IMR-90 (cell line): Measurements from ENCODE around the gene SP8. TPM values are rescaled to one million over a fixed set of nuclear protein-coding genes. Genes with fewer than 3 reads are reported as not detected.

Source experiments
- ATAC-seq: fragments of 200-7000 bp; cut with Tn5 transposase; 2 replicates; pipeline ENCODE4 v1.9.1; 2020; ENCODE audit warnings: low read depth, mild to moderate bottlenecking, moderate library complexity
- BruUV-seq: library from RNA; stranded (reverse); fragments of 400-500 nt; replicated peaks from 2 replicates; lab custom pipeline; 2021; lab: Mats Ljungman, UMichigan
- CTCF ChIA-PET: fragments of 300-600 bp; formaldehyde crosslinking; extraction: SDS; loops from one replicate; lab custom pipeline; 2021; ENCODE audit warnings: antibody characterized with exemption; lab: Yijun Ruan, JAX
- POLR2A ChIA-PET: fragments of 300-600 bp; sonication (Branson Sonifier 250); formaldehyde crosslinking; loops from one replicate; lab custom pipeline; 2022; ENCODE audit warnings: antibody characterized with exemption; ENCODE audit not compliant: unreplicated experiment; lab: Charles Lee
- DNase-seq: peaks from one replicate; pipeline ENCODE4 v3.0.0; 2013
- H2AFZ ChIP-seq: replicated peaks from 2 replicates; pipeline ENCODE3; 2013; ENCODE audit warnings: low read length, mild to moderate bottlenecking; ENCODE audit not compliant: poor library complexity
- H2AK5ac ChIP-seq: 2 replicates; pipeline ENCODE4 v1.6.1; 2013; ENCODE audit warnings: low read depth, low read length, inconsistent platforms
- H2AK9ac ChIP-seq: replicated peaks from 2 replicates; pipeline ENCODE3; 2013; ENCODE audit warnings: mild to moderate bottlenecking, low read depth, low read length, moderate library complexity; ENCODE audit not compliant: poor library complexity
- H2BK120ac ChIP-seq: 2 replicates; pipeline ENCODE4 v1.6.1; 2013; ENCODE audit warnings: low read depth, low read length, inconsistent platforms
- H2BK15ac ChIP-seq: 3 replicates; pipeline ENCODE4 v1.6.1; 2013; ENCODE audit warnings: low read depth, low read length, inconsistent platforms
- H2BK20ac ChIP-seq: 2 replicates; pipeline ENCODE4 v1.6.1; 2013; ENCODE audit warnings: low read depth, mild to moderate bottlenecking, inconsistent platforms, low read length, moderate library complexity
- H2BK5ac ChIP-seq: 2 replicates; pipeline ENCODE4 v1.6.1; 2013; ENCODE audit warnings: mild to moderate bottlenecking, low read depth, low read length, inconsistent platforms; ENCODE audit not compliant: poor library complexity, severe bottlenecking
- H3K14ac ChIP-seq: replicated peaks from 2 replicates; pipeline ENCODE4 v1.6.1; 2013; ENCODE audit warnings: low read depth, low read length, inconsistent platforms
- H3K18ac ChIP-seq: 2 replicates; pipeline ENCODE4 v1.6.1; 2013; ENCODE audit warnings: low read depth, low read length, control low read depth
- H3K23ac ChIP-seq: 2 replicates; pipeline ENCODE4 v1.6.1; 2013; ENCODE audit warnings: low read depth, low read length, inconsistent platforms
- H3K27ac ChIP-seq: 2 replicates; pipeline ENCODE4 v1.5.1; 2013; ENCODE audit warnings: mild to moderate bottlenecking, control low read depth, low read length; ENCODE audit not compliant: insufficient read depth
- H3K27me3 ChIP-seq: 2 replicates; pipeline ENCODE4 v1.6.1; 2013; ENCODE audit warnings: low read length; ENCODE audit not compliant: control insufficient read depth, insufficient read depth
- H3K36me3 ChIP-seq: 2 replicates; pipeline ENCODE4 v1.6.1; 2013; ENCODE audit warnings: low read length, mixed read lengths; ENCODE audit not compliant: control insufficient read depth, insufficient read depth
- H3K4ac ChIP-seq: 2 replicates; pipeline ENCODE4 v1.6.1; 2013; ENCODE audit warnings: low read depth, low read length, inconsistent platforms
- H3K4me1 ChIP-seq: 2 replicates; pipeline ENCODE4 v1.6.1; 2013; ENCODE audit warnings: low read length, mixed read lengths; ENCODE audit not compliant: control insufficient read depth, insufficient read depth
- H3K4me2 ChIP-seq: 2 replicates; pipeline ENCODE4 v1.6.1; 2013; ENCODE audit warnings: low read depth, mild to moderate bottlenecking, control low read depth, low read length, moderate library complexity
- H3K4me3 ChIP-seq: 2 replicates; pipeline ENCODE4 v1.5.1; 2013; ENCODE audit warnings: low read depth, mild to moderate bottlenecking, control low read depth, low read length, moderate library complexity; ENCODE audit not compliant: insufficient read depth
- H3K56ac ChIP-seq: 2 replicates; pipeline ENCODE4 v1.6.1; 2013; ENCODE audit warnings: low read length, inconsistent platforms; ENCODE audit not compliant: insufficient read depth; ENCODE audit errors: extremely low read depth
- H3K79me1 ChIP-seq, 2 experiments: 2 replicates each; pipeline ENCODE4 v1.6.1; 2013; ENCODE audit warnings: low read length in 2 of 2, inconsistent platforms in 1 of 2, low read depth in 1 of 2
- H3K9ac ChIP-seq: 2 replicates; pipeline ENCODE4 v1.6.1; 2013; ENCODE audit warnings: low read depth, low read length, control low read depth
- H3K9me1 ChIP-seq: 2 replicates; pipeline ENCODE4 v1.6.1; 2013; ENCODE audit warnings: low read length, inconsistent platforms; ENCODE audit not compliant: insufficient read depth
- H3K9me3 ChIP-seq: 2 replicates; pipeline ENCODE4 v1.6.1; 2013; ENCODE audit warnings: low read length; ENCODE audit not compliant: control insufficient read depth, insufficient read depth
- H4K20me1 ChIP-seq: 2 replicates; pipeline ENCODE4 v1.6.1; 2013; ENCODE audit warnings: low read length, inconsistent platforms; ENCODE audit not compliant: insufficient read depth
- H4K5ac ChIP-seq: 2 replicates; pipeline ENCODE4 v1.6.1; 2013; ENCODE audit warnings: mild to moderate bottlenecking, low read depth, low read length, control low read depth
- H4K8ac ChIP-seq, 2 experiments: 2 replicates each; pipeline ENCODE4 v1.6.1; 2013; ENCODE audit warnings: low read depth in 2 of 2, low read length in 2 of 2, control low read depth in 1 of 2, inconsistent platforms in 1 of 2
- H4K91ac ChIP-seq: 2 replicates; pipeline ENCODE4 v1.6.1; 2013; ENCODE audit warnings: low read depth, low read length, inconsistent platforms; ENCODE audit not compliant: insufficient read depth
- BHLHE40 ChIP-seq: fragments of 150-350 bp; IDR thresholded peaks from 2 replicates; pipeline ENCODE4 v1.6.1; 2016; ENCODE audit warnings: mild to moderate bottlenecking, low read depth, low read length
- CEBPB ChIP-seq: IDR thresholded peaks from 2 replicates; pipeline ENCODE4 v1.6.1; 2012; ENCODE audit warnings: low read depth, low read length, improper control_type of control experiment
- CHD1 ChIP-seq: IDR thresholded peaks from 2 replicates; pipeline ENCODE4 v1.6.1; 2012; ENCODE audit warnings: low read depth, low read length, improper control_type of control experiment
- CTCF ChIP-seq: conservative IDR thresholded peaks from 2 replicates; pipeline ENCODE4 v1.5.1; 2012; ENCODE audit warnings: mild to moderate bottlenecking, low read depth, low read length, improper control_type of control experiment
- ELK1 ChIP-seq: fragments of 150-350 bp; IDR thresholded peaks from 2 replicates; pipeline ENCODE4 v1.6.1; 2016; ENCODE audit warnings: low read depth, mild to moderate bottlenecking, low read length, moderate library complexity, borderline replicate concordance
- FOS ChIP-seq: fragments of 150-350 bp; IDR thresholded peaks from 2 replicates; pipeline ENCODE4 v1.6.1; 2016; ENCODE audit warnings: low read depth, low read length
- MAFK ChIP-seq: IDR thresholded peaks from 2 replicates; pipeline ENCODE4 v1.6.1; 2012; ENCODE audit warnings: low read depth, low read length, improper control_type of control experiment
- MAZ ChIP-seq: IDR thresholded peaks from 2 replicates; pipeline ENCODE4 v1.6.1; 2012; ENCODE audit warnings: low read depth, mild to moderate bottlenecking, low read length, improper control_type of control experiment, moderate library complexity, borderline replicate concordance
- MXI1 ChIP-seq: IDR thresholded peaks from 2 replicates; pipeline ENCODE4 v1.6.1; 2012; ENCODE audit warnings: low read depth, mild to moderate bottlenecking, low read length, moderate library complexity, borderline replicate concordance
- NFE2L2 ChIP-seq: fragments of 150-350 bp; IDR thresholded peaks from 2 replicates; pipeline ENCODE4 v1.6.1; 2016; ENCODE audit warnings: low read depth, mild to moderate bottlenecking, low read length
- POLR2A ChIP-seq: IDR thresholded peaks from 2 replicates; pipeline ENCODE4 v1.6.1; 2012; ENCODE audit warnings: mild to moderate bottlenecking, low read depth, low read length
- RAD21 ChIP-seq: IDR thresholded peaks from 2 replicates; pipeline ENCODE4 v1.6.1; 2012; ENCODE audit warnings: low read length, improper control_type of control experiment
- RCOR1 ChIP-seq: IDR thresholded peaks from 2 replicates; pipeline ENCODE4 v1.6.1; 2012; ENCODE audit warnings: mild to moderate bottlenecking, low read length, improper control_type of control experiment; ENCODE audit not compliant: insufficient replicate concordance
- RFX5 ChIP-seq: IDR thresholded peaks from 2 replicates; pipeline ENCODE4 v1.8.0; 2012; ENCODE audit warnings: low read depth, mild to moderate bottlenecking, low read length, moderate library complexity
- SMC3 ChIP-seq: fragments of 150-350 bp; IDR thresholded peaks from 2 replicates; pipeline ENCODE4 v1.6.1; 2016; ENCODE audit warnings: low read depth, mild to moderate bottlenecking, antibody characterized with exemption, low read length, moderate library complexity
- WGBS, 2 experiments: methylation state at CpG; one replicate each; pipeline versions ENCODE4 v1.1.5 to v1.1.7; 2013; ENCODE audit warnings: missing lambda C conversion rate in 2 of 2; ENCODE audit not compliant: insufficient read length in 1 of 2; ENCODE audit errors: extremely low coverage in 2 of 2; 5-methylcytosine and 5-hydroxymethylcytosine counted together
- dilution Hi-C: fragments of 300-500 bp; cut with HindIII; formaldehyde crosslinking; loops from one replicate; pipeline ENCODE4 v1.14.3; 2018; ENCODE audit warnings: low sequenced_read_pairs; ENCODE audit not compliant: unreplicated experiment
- in situ Hi-C: fragments of 300-500 bp; cut with MboI; formaldehyde crosslinking; loops from 3 replicates; pipeline ENCODE4 v1.14.3; 2019; ENCODE audit warnings: low sequenced_read_pairs, inconsistent platforms, mixed read lengths
- intact Hi-C: fragments of 100-400 bp; cut with micrococcal nuclease; formaldehyde crosslinking; loops from 2 replicates; pipeline ENCODE4 v1.10.0; 2022
- polyA plus RNA-seq, 3 experiments: library from polyadenylated mRNA; depleted of rRNA; stranded (reverse); fragments of >200 nt; gene quantifications; 2 replicates each; pipeline ENCODE4 v1.2.3, GENCODE V29; 2012; ENCODE audit warnings: low replicate concordance in 1 of 3
- total RNA-seq: library from RNA; depleted of rRNA; stranded (reverse); fragments of >200 nt; gene quantifications from 2 replicates; pipeline ENCODE4 v1.2.3, GENCODE V29; 2012
- TF ChIP-seq, protein P1 (sequence below): fragments of 150-350 bp; IDR thresholded peaks from 2 replicates; pipeline ENCODE4 v1.6.1; 2017; ENCODE audit warnings: mild to moderate bottlenecking, antibody characterized with exemption, low read length, low read depth

SP8 gene
- total and polyA plus RNA-seq, 2 of the 4 experiments (the other 2 are of a cell fraction) = not detected

DNA sequence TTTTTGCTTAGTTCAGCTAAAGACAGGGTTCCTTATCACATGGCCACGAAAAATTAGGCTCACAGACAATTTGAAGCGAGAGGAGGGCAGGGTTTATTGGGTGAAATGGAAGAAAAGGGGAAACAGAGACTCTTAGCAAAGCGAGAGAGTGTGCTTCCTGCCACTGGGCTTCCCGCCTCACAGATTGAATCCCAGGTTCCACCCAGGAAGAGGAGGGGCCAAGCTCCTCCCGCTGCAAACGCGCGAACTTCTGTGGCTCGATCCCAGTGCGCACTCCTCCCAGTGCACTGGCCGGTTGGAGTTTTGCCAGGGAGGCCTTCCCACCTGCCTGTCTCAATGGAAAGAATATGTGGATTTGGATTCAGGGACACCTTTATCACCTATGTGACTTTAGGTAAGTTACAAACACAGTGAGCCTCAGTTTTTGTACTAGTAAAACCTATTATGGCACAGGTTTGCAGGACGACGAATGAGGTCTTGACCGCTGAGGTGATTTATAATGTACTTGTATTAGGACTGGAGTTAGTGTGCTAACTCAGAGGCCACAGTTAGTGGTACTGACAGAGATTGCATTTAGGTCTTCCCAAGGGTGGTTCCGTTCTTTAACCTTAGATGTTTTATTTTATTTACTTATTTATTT lies 48.5 kb upstream of the SP8 start:
- no peaks in the 10 kb centered on the region for H3K79me1 ChIP-seq
- dilution Hi-C loops (no loop called here), intact Hi-C loops (no loop called here), in situ Hi-C loops (no loop called here)
- H4K91ac ChIP-seq = no peak overlapping the region
- no peak overlapping the region for H3K56ac ChIP-seq
- no peak for TF ChIP-seq CEBPB
- no peak for TF ChIP-seq ELK1
- TF ChIP-seq BHLHE40 = no peak
- TF ChIP-seq POLR2A = no peak
- TF ChIP-seq CTCF = no peak
- no peak for TF ChIP-seq FOS
- TF ChIP-seq MAZ = no peak
- TF ChIP-seq RAD21 = no peak
- TF ChIP-seq MAFK = no peak
- TF ChIP-seq, protein P1, sequence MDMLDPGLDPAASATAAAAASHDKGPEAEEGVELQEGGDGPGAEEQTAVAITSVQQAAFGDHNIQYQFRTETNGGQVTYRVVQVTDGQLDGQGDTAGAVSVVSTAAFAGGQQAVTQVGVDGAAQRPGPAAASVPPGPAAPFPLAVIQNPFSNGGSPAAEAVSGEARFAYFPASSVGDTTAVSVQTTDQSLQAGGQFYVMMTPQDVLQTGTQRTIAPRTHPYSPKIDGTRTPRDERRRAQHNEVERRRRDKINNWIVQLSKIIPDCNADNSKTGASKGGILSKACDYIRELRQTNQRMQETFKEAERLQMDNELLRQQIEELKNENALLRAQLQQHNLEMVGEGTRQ = no peak
- TF ChIP-seq CHD1 = no peak
- TF ChIP-seq SMC3 = no peak
- TF ChIP-seq NFE2L2 = no peak
- no peak for TF ChIP-seq RFX5
- no peak for TF ChIP-seq MXI1
- TF ChIP-seq RCOR1 = no peak
- DNase-seq = no peak
- no peak overlapping the region for H3K14ac ChIP-seq
- 20% methylated on average over 1 of the region's 15 CpGs; no CpG with 5 or more reads in 1 of the 2 experiments for WGBS, 2 experiments
- H2AFZ ChIP-seq = no peak overlapping the region
- no peak overlapping the region for H2BK15ac ChIP-seq
- H3K27ac ChIP-seq = no peak overlapping the region
- H4K8ac ChIP-seq = no peak overlapping the region
- no peak overlapping the region for H2AK5ac ChIP-seq
- ATAC-seq = no peak
- no peak overlapping the region for H2BK5ac ChIP-seq
- no peak overlapping the region for H3K18ac ChIP-seq
- H3K36me3 ChIP-seq = no peaks in the 10 kb centered on the region
- no peak overlapping the region for H2AK9ac ChIP-seq
- H3K4me1 ChIP-seq = no peaks in the 10 kb centered on the region
- ChIA-PET POLR2A (no interaction called here), CTCF (no interaction called here)
- no peak overlapping the region for H3K23ac ChIP-seq
- H3K27me3 ChIP-seq = no peaks in the 10 kb centered on the region
- H3K4ac ChIP-seq = no peak overlapping the region
- no peak overlapping the region for H2BK120ac ChIP-seq
- H2BK20ac ChIP-seq = no peak overlapping the region
- no peak overlapping the region for H3K4me2 ChIP-seq
- no peak overlapping the region for H3K4me3 ChIP-seq
- H3K9me3 ChIP-seq = peaks cover 4% of the 10 kb centered on the region; the same call in 1 of the 2 replicates
- no TSS peak for BruUV-seq
- no peak overlapping the region for H3K9ac ChIP-seq
- no peaks in the 10 kb centered on the region for H4K20me1 ChIP-seq
- no peaks in the 10 kb centered on the region for H3K9me1 ChIP-seq
- no peak overlapping the region for H4K5ac ChIP-seq
